Upper lobe of left lung (tissue), 6 donors: ENCODE measurements around the gene OBSCN. TPM values are rescaled to one million over a fixed set of nuclear protein-coding genes. Genes with fewer than 3 reads are reported as not detected.

Source experiments
- ATAC-seq, 2 donors: fragments of 200-7000 bp; cut with Tn5 transposase; one replicate each; pipeline ENCODE4 v1.9.1; 2022; ENCODE audit warnings: mild to moderate bottlenecking in 2 of 2, moderate library complexity in 2 of 2; ENCODE audit not compliant: low FRiP score in 2 of 2
- DNase-seq, 2 donors: peaks; one replicate each; pipeline ENCODE4 v3.0.0-alpha.2; 2019 to 2020
- H3K27ac ChIP-seq, 4 donors: fragments of 200-600 bp; sonication (generic); one replicate each; pipeline ENCODE4 v1.5.1; 2016 to 2019
- H3K27me3 ChIP-seq, 4 donors: fragments of 200-600 bp; sonication (generic); one replicate each; pipeline ENCODE4 v1.5.1; 2017 to 2019
- H3K36me3 ChIP-seq, 4 donors: fragments of 200-600 bp; sonication (generic); one replicate each; pipeline ENCODE4 v1.5.1; 2016 to 2019
- H3K4me1 ChIP-seq, 4 donors: fragments of 200-600 bp; sonication (generic); one replicate each; pipeline ENCODE4 v1.5.1; 2018 to 2019
- H3K4me3 ChIP-seq, 4 donors: fragments of 200-600 bp; sonication (generic); one replicate each; pipeline ENCODE4 v1.5.1; 2017 to 2019; ENCODE audit warnings: mild to moderate bottlenecking in 2 of 4, moderate library complexity in 1 of 4
- H3K9me3 ChIP-seq, 4 donors: fragments of 200-600 bp; sonication (generic); one replicate each; pipeline ENCODE4 v1.5.1; 2018 to 2019
- CTCF ChIP-seq, 6 experiments: fragments of 450-650 bp in 4 of 6; fragments of 200-600 bp in 2 of 6; sonication (generic) in 2 of 6; IDR thresholded peaks; one replicate each; pipeline ENCODE4 v1.5.1; 2016 to 2019; ENCODE audit warnings: antibody characterized with exemption in 6 of 6
- EP300 ChIP-seq, 4 donors: sonication (generic); formaldehyde crosslinking; IDR thresholded peaks; one replicate each; pipeline ENCODE4 v1.5.1; 2017; ENCODE audit warnings: antibody characterized with exemption in 4 of 4, control low read depth in 2 of 4
- POLR2A ChIP-seq, 4 donors: fragments of 450-650 bp; IDR thresholded peaks; one replicate each; pipeline ENCODE4 v1.5.1; 2016 to 2017; ENCODE audit warnings: antibody characterized with exemption in 4 of 4, mild to moderate bottlenecking in 2 of 4
- POLR2AphosphoS5 ChIP-seq, 2 donors: sonication (generic); formaldehyde crosslinking; IDR thresholded peaks; one replicate each; pipeline ENCODE4 v1.5.1; 2017; ENCODE audit warnings: antibody characterized with exemption in 2 of 2
- WGBS, 2 donors: methylation state at CpG; one replicate each; pipeline ENCODE4 v1.1.5; 2017 to 2018; 5-methylcytosine and 5-hydroxymethylcytosine counted together
- total RNA-seq, 6 donors: library from RNA; depleted of rRNA in 4 of 6; stranded (reverse); fragments of >200 nt in 4 of 6; gene quantifications; one replicate each; pipeline versions ENCODE4 v1.1.0 to v1.2.1, GENCODE V29; 2016 to 2021
- donor health status: DM: no; HTN: no; CAD: no; lungs with moderate emphysema.
- donor health status: DM: no; HTN: yes; CAD: no; lungs with severe emphysema.

Gene OBSCN
- total RNA-seq, 6 donors from 2014 or later = 15.7 to 160 (median 47.0) TPM

DNA sequence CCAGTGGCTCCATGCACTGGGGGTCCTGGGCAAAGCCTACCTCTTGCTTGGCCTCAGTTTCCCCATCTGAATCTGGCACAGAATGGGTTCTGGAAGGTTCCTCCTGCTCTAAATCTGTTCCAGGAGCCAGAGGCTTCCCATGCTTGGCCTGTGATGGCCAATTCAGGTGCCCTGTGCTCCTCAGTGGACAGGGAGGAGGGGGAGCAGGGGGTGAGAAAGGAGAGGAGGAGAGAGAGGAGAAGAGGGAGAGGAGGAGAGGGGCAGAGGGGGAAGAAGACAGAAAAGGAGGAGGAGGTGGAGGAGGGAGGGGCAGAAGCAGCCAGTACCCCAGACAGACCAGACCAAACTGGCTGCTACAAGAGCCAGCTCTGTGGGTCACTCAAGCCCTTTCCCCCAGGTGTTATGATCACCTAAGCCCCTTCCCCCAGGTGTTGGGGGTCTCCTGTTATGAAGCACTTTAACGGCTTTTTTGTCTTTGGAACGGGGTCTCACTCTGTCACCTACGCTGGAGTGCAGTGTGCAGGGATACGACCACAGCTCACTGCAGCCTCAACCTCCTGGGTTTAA lies 155.1 kb downstream of the OBSCN start:
- Histone ChIP-seq H3K27me3 (no peaks in the 10 kb centered on the region), H3K36me3 (no peaks in the 10 kb centered on the region), H3K27ac (no peak overlapping the region), H3K4me1 (no peaks in the 10 kb centered on the region), H3K9me3 (no peaks in the 10 kb centered on the region), H3K4me3 (no peak overlapping the region)
- WGBS, 2 donors = 93 to 94% methylated on average over 4 of the region's 4 CpGs
- ATAC-seq = no peak
- TF ChIP-seq POLR2AphosphoS5 (IDR thresholded peaks at IDR 0.05) = no peak
- no peak for DNase-seq

- 86 to 87% methylated on average over 9 of the region's 9 CpGs for WGBS, 2 donors
- DNase-seq = no peak
- no peak for TF ChIP-seq POLR2A (IDR thresholded peaks at IDR 0.05)
- TF ChIP-seq CTCF (IDR thresholded peaks at IDR 0.05) = no peak
- no peak for TF ChIP-seq EP300 (IDR thresholded peaks at IDR 0.05)
- TF ChIP-seq POLR2AphosphoS5 (IDR thresholded peaks at IDR 0.05) = no peak
- Histone ChIP-seq H3K9me3 (no peaks in the 10 kb centered on the region), H3K27me3 (no peaks in the 10 kb centered on the region), H3K36me3 (no peaks in the 10 kb centered on the region), H3K4me1 (no peaks in the 10 kb centered on the region), H3K27ac (no peak overlapping the region), H3K4me3 (no peak overlapping the region)
- no peak for ATAC-seq
Measured at GRCh38 chr1:228363686-228364067, 155.8 kb downstream of the OBSCN start.

DNA sequence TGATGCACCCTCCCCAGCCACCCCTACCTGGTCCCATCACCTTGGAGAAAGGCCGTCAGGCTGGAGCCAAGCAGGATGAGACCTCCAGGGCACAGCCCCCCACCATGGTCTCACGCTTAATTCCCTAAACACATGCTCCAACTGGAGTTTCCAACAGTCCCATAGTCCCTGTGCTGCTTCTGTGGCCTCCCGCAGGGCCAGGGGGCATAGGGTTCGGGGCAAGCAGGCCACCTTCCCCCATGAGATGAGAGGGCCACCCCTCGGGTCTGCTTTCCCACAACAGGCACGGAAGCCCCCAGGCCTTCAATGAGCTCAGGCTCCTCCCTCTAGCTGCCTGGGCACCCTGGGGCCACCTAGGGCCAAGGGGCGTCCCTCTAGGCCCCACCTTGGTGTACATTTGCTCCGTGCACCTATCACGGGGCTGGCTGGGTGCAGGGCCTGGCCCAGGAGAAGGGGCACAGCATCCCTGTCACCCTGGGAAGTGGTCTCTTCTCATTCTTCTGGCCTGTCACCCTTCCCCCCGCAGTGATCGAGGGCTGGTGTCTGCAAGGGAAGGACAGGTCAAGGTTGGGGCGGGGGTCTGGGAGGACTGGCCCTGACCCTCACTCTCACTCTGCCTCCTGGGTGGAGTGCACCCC lies 156.3 kb downstream of the OBSCN start:
- WGBS, 2 donors = 87 to 88% methylated on average over 6 to 12 of the region's 12 CpGs
- H3K9me3 ChIP-seq = no peaks in the 10 kb centered on the region
- no peak for ATAC-seq
- DNase-seq = peak in 1 of 2 donors; percentile 51
- no peaks in the 10 kb centered on the region for H3K36me3 ChIP-seq
- no peaks in the 10 kb centered on the region for H3K27me3 ChIP-seq
- no peak overlapping the region for H3K4me3 ChIP-seq
- H3K4me1 ChIP-seq = no peaks in the 10 kb centered on the region
- no peak overlapping the region for H3K27ac ChIP-seq
- TF ChIP-seq POLR2A (IDR thresholded peaks at IDR 0.05) (no peak), EP300 (IDR thresholded peaks at IDR 0.05) (no peak), CTCF (IDR thresholded peaks at IDR 0.05) (no peak), POLR2AphosphoS5 (IDR thresholded peaks at IDR 0.05) (no peak)

GRCh38 chr1:228364706-228365213 lies 156.9 kb downstream of the OBSCN start:
- H3K27me3 ChIP-seq = no peaks in the 10 kb centered on the region
- H3K27ac ChIP-seq = no peak overlapping the region
- DNase-seq = peak in 1 of 2 donors; percentile 74
- WGBS, 2 donors = 82 to 93% methylated on average over 9 to 19 of the region's 19 CpGs
- TF ChIP-seq CTCF (IDR thresholded peaks at IDR 0.05) = no peak
- no peak for TF ChIP-seq EP300 (IDR thresholded peaks at IDR 0.05)
- TF ChIP-seq POLR2AphosphoS5 (IDR thresholded peaks at IDR 0.05) = no peak
- no peak for TF ChIP-seq POLR2A (IDR thresholded peaks at IDR 0.05)
- no peaks in the 10 kb centered on the region for H3K36me3 ChIP-seq
- ATAC-seq = no peak
- no peaks in the 10 kb centered on the region for H3K4me1 ChIP-seq
- no peak overlapping the region for H3K4me3 ChIP-seq
- no peaks in the 10 kb centered on the region for H3K9me3 ChIP-seq

- peak in 1 of 2 donors; percentile 73 for DNase-seq
- no peak overlapping the region for H3K27ac ChIP-seq
- H3K27me3 ChIP-seq = no peaks in the 10 kb centered on the region
- no peaks in the 10 kb centered on the region for H3K4me1 ChIP-seq
- no peaks in the 10 kb centered on the region for H3K36me3 ChIP-seq
- no peak for TF ChIP-seq POLR2A (IDR thresholded peaks at IDR 0.05)
- TF ChIP-seq CTCF (IDR thresholded peaks at IDR 0.05) = no peak
- no peak for TF ChIP-seq EP300 (IDR thresholded peaks at IDR 0.05)
- TF ChIP-seq POLR2AphosphoS5 (IDR thresholded peaks at IDR 0.05) = no peak
- H3K4me3 ChIP-seq = no peak overlapping the region
- WGBS, 2 donors = 91% methylated on average over 10 to 19 of the region's 20 CpGs
- no peak for ATAC-seq
- no peaks in the 10 kb centered on the region for H3K9me3 ChIP-seq
Measured at GRCh38 chr1:228365271-228366061, 157.6 kb downstream of the OBSCN start.
